ENCODE measurements around the gene DDAH2. TPM values are rescaled to one million over a fixed set of nuclear protein-coding genes. Genes with fewer than 3 reads are reported as not detected.

The DDAH2 gene
- polyA plus RNA-seq, 3 donors: 29.8 to 56.0 (median 30.6) TPM

DNA sequence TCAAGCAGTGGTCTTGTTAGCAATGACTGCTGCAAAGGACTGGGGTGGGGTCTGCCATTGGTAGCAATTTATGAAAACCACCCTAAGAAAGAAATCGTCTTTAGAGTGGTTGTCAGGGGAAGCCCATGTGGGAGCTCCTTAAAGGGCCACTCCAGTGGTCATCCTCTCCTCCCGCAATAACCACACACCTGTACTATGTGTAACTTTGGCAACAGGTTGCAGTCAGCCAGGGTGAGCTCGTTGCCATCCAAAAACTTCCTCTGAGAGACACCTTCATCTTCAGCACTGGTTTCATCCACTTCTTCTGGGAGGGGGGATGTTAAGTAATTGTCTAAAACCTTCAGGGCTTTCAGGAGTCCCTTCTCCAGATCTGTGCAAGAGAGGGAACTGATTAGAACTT lies 2.9 kb upstream of the DDAH2 start:
- Histone ChIP-seq H3K27ac (ENCODE audit: low read depth in 1 of 2, low read length in 2 of 2) (peak overlapping the region in 1 of 2 donors; percentile 15), H3K4me3 (replicated peaks in 1 of 3; ENCODE audit: low read depth in 2 of 3, low read length in 3 of 3) (no peak overlapping the region), H3K36me3 (replicated peaks in 1 of 2; ENCODE audit: control insufficient read depth in 1 of 2, insufficient read depth in 2 of 2, low read length in 2 of 2) (peaks cover 39 to 40% of the 10 kb centered on the region in 2 donors), H3K27me3 (ENCODE audit: control insufficient read depth in 2 of 2, insufficient read depth in 2 of 2, low read length in 2 of 2) (no peaks in the 10 kb centered on the region), H3K4me1 (ENCODE audit: control insufficient read depth in 1 of 2, insufficient read depth in 2 of 2, low read length in 2 of 2) (peaks cover 68 to 80% of the 10 kb centered on the region in 2 donors), H3K79me2 (ENCODE audit: insufficient read depth, low read length) (peaks cover 83% of the 10 kb centered on the region), H4K20me1 (ENCODE audit: insufficient read depth, low read length) (peaks cover 48% of the 10 kb centered on the region), H3K4me2 (replicated peaks; ENCODE audit: extremely low read depth, low read length, poor library complexity, severe bottlenecking) (peak overlapping the region; percentile 13), H2AFZ (ENCODE audit: insufficient read depth, low read depth, low read length, poor library complexity, severe bottlenecking) (no peak overlapping the region), H3K9ac (ENCODE audit: insufficient read depth, low read length, poor library complexity, severe bottlenecking) (no peak overlapping the region), H3K9me3 (replicated peaks in 1 of 2; ENCODE audit: control insufficient read depth in 1 of 2, insufficient read depth in 1 of 2, low read length in 2 of 2) (no peaks in the 10 kb centered on the region)
- no peak for DNase-seq
- TF ChIP-seq, protein P1, sequence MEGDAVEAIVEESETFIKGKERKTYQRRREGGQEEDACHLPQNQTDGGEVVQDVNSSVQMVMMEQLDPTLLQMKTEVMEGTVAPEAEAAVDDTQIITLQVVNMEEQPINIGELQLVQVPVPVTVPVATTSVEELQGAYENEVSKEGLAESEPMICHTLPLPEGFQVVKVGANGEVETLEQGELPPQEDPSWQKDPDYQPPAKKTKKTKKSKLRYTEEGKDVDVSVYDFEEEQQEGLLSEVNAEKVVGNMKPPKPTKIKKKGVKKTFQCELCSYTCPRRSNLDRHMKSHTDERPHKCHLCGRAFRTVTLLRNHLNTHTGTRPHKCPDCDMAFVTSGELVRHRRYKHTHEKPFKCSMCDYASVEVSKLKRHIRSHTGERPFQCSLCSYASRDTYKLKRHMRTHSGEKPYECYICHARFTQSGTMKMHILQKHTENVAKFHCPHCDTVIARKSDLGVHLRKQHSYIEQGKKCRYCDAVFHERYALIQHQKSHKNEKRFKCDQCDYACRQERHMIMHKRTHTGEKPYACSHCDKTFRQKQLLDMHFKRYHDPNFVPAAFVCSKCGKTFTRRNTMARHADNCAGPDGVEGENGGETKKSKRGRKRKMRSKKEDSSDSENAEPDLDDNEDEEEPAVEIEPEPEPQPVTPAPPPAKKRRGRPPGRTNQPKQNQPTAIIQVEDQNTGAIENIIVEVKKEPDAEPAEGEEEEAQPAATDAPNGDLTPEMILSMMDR (IDR thresholded peaks at IDR 0.05): no peak
- Mint-ChIP-seq H3K36me3 (peaks cover 41 to 51% of the 10 kb centered on the region in 2 donors), H3K27ac (peak overlapping the region; percentile 31 to 96 (median 46)), H3K27me3 (ENCODE audit: low read depth in 3 of 3) (peaks cover 0 to 5% (median 0%) of the 10 kb centered on the region in 3 donors), H3K9me3 (peaks cover 0 to 3% (median 0%) of the 10 kb centered on the region in 7 donors), H3K4me3 (no peak overlapping the region), H3K4me1 (peaks cover 60% of the 10 kb centered on the region)
- intact Hi-C loops (cut with micrococcal nuclease): loop anchor here (5.0 to 10.0 kb wide), 3 partner anchors 35 to 187 kb away; partner anchors contain the start of genes ATP6V1G2 (in 1 of the 2), DDX39B (in 1 of the 2), NFKBIL1 (in 1 of the 2) and VARS1 (in 1 of the 2)
- WGBS (ENCODE audit: insufficient coverage): no CpG with 5 or more reads among the region's 3 CpGs

DNA sequence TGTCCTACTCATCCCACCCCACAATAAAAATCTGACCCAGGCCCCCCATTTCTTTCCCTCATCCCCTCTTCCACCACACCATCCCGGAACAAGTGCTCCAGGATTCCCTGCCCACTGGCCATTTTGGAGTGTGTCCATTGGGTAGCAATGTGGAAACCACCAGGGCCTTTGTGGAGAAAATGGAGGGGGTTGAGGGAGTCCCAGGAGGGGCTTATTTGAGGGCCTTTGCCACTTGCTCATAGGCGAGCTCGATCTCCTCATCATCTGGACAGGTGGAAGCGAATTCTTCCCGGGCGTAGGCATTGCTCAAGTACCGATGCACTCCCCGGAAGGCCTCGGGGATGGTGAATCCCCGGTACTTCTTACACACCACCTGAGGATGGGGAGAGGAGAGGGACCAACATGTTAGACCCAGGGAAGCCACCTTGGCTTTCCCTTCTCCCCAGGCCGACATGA lies 1.6 kb upstream of the DDAH2 start:
- H3K4me3 ChIP-seq (replicated peaks in 1 of 3; ENCODE audit: low read depth in 2 of 3, low read length in 3 of 3): peak overlapping the region in 1 of 3 experiments; percentile 87

More for the DNA sequence above, 1.6 kb upstream of the DDAH2 start:
- peaks cover 48% of the 10 kb centered on the region for H4K20me1 ChIP-seq (ENCODE audit: insufficient read depth, low read length)
- 90% methylated on average over 2 of the region's 11 CpGs for whole genome bisulfite sequencing (ENCODE audit: insufficient coverage)
- TF ChIP-seq, protein P1 (IDR thresholded peaks at IDR 0.05): no peak
- H3K27me3 ChIP-seq (ENCODE audit: control insufficient read depth in 2 of 2, insufficient read depth in 2 of 2, low read length in 2 of 2): no peaks in the 10 kb centered on the region
- peak overlapping the region; percentile 92 for H3K4me2 ChIP-seq (replicated peaks; ENCODE audit: extremely low read depth, low read length, poor library complexity, severe bottlenecking)
- Mint-ChIP-seq H3K36me3 (peaks cover 55 to 61% of the 10 kb centered on the region in 2 donors), H3K27me3 (ENCODE audit: low read depth in 3 of 3) (peaks cover 0 to 4% (median 0%) of the 10 kb centered on the region in 3 donors), H3K4me3 (peak overlapping the region; percentile 96), H3K27ac (peak overlapping the region; percentile 96 to 99 (median 98)), H3K9me3 (peaks cover 0 to 3% (median 0%) of the 10 kb centered on the region in 7 donors), H3K4me1 (peaks cover 68% of the 10 kb centered on the region)
- H3K79me2 ChIP-seq (ENCODE audit: insufficient read depth, low read length): peaks cover 71% of the 10 kb centered on the region
- DNase-seq: no peak
- H3K9me3 ChIP-seq (replicated peaks in 1 of 2; ENCODE audit: control insufficient read depth in 1 of 2, insufficient read depth in 1 of 2, low read length in 2 of 2): no peaks in the 10 kb centered on the region
- no peak overlapping the region for H3K9ac ChIP-seq (ENCODE audit: insufficient read depth, low read length, poor library complexity, severe bottlenecking)
- no peak overlapping the region for H2AFZ ChIP-seq (ENCODE audit: insufficient read depth, low read depth, low read length, poor library complexity, severe bottlenecking)
- intact Hi-C loops (cut with micrococcal nuclease): loop anchor here (2.0 to 10.0 kb wide), 4 partner anchors 37 to 186 kb away; partner anchors contain the start of genes ATP6V1G2 (in 1 of the 2), DDX39B (in 1 of the 2), NFKBIL1 (in 1 of the 2) and VARS1 (in 1 of the 2)
- peaks cover 39 to 40% of the 10 kb centered on the region in 2 donors for H3K36me3 ChIP-seq (replicated peaks in 1 of 2; ENCODE audit: control insufficient read depth in 1 of 2, insufficient read depth in 2 of 2, low read length in 2 of 2)
- peak overlapping the region; percentile 94 to 96 for H3K27ac ChIP-seq (ENCODE audit: low read depth in 1 of 2, low read length in 2 of 2)
- H3K4me1 ChIP-seq (ENCODE audit: control insufficient read depth in 1 of 2, insufficient read depth in 2 of 2, low read length in 2 of 2): peaks cover 75 to 87% of the 10 kb centered on the region in 2 donors
